ENCODE measurements around the gene ARID5B. TPM values are rescaled to one million over a fixed set of nuclear protein-coding genes. Genes with fewer than 3 reads are reported as not detected.
A peak's percentile ranks its signal among the peaks of the same experiment; 100 is the strongest.

The ARID5B gene
- total and polyA plus RNA-seq, 2 donors (not counting 1 experiment from before 2014, with no cell fraction given): 22.4 to 237 TPM

- peaks cover 63% of the 10 kb centered on the region for H3K4me1 Mint-ChIP-seq
- CTCF ChIA-PET: interaction anchor here (1.2 to 2.4 kb wide), 4 partner anchors 10 to 17 kb away, joined by 3 to 7 read pairs (median 4); no protein-coding TSS in a partner anchor
Observed at GRCh38 chr10:61923210-61923949, 21.9 kb downstream of the ARID5B start.

DNA sequence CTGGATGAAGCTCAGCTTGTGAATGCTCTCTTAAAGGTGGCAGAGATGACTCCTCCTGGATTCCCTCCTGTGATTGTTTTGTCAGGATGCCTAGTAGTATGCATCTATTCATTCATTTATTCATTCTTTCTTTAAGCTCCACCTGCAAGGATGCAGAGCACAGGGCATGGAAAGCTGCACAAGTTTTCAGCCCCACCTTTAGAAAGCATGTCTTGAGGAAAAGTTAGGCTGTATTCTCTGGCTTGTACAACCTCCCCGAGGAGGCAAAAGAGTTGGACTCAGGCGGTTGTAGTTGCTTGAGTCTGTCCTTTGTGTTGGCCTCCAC lies 22.4 kb downstream of the ARID5B start:
- DNase-seq: no peak
- no peak overlapping the region for H3K4me2 ChIP-seq (replicated peaks; ENCODE audit: low read depth, low read length, poor library complexity, severe bottlenecking)
- H4K20me1 ChIP-seq (ENCODE audit: control insufficient read depth, insufficient read depth, low read length, poor library complexity, severe bottlenecking): peaks cover 37% of the 10 kb centered on the region
- H3K36me3 ChIP-seq (replicated peaks in 1 of 2; ENCODE audit: control extremely low read depth in 1 of 2, control insufficient read depth in 1 of 2, extremely low read depth in 1 of 2, insufficient read depth in 2 of 2, low read length in 1 of 2): peaks cover 1 to 64% of the 10 kb centered on the region in 2 experiments
- no peak overlapping the region for H3K4me3 Mint-ChIP-seq
- no peak overlapping the region for H3K4me3 ChIP-seq (ENCODE audit: control extremely low read depth in 1 of 5, extremely low read depth in 1 of 5, insufficient read depth in 1 of 5, low read depth in 2 of 5, low read length in 4 of 5)
- ChIA-PET CTCF (interaction anchor here (1.2 to 2.4 kb wide), 4 partner anchors 10 to 17 kb away, joined by 3 to 7 read pairs (median 4); no protein-coding TSS in a partner anchor), POLR2A (interaction anchor here (1.6 kb wide), 1 partner anchor 10 kb away, joined by 3 read pairs; no protein-coding TSS in a partner anchor)
- 93% methylated on average over 2 of the region's 2 CpGs for WGBS (ENCODE audit: insufficient coverage)
- H3K27me3 Mint-ChIP-seq: no peaks in the 10 kb centered on the region
- peak overlapping the region; percentile 69 for H3K27ac Mint-ChIP-seq
- no peak overlapping the region for H2AFZ ChIP-seq (ENCODE audit: insufficient read depth, low read depth, low read length, poor library complexity, severe bottlenecking)
- H3K4me1 Mint-ChIP-seq: peaks cover 64% of the 10 kb centered on the region
- no peaks in the 10 kb centered on the region for H3K27me3 ChIP-seq (replicated peaks in 1 of 4; ENCODE audit: control extremely low read depth in 1 of 4, control insufficient read depth in 3 of 4, insufficient read depth in 4 of 4, low read length in 3 of 4)
- H3K27ac ChIP-seq (ENCODE audit: low read length in 2 of 2): peak overlapping the region in 1 of 2 donors; percentile 37
- H3K79me2 ChIP-seq (ENCODE audit: control insufficient read depth, insufficient read depth, low read length): peaks cover 100% of the 10 kb centered on the region
- ATAC-seq (ENCODE audit: low read depth): no peak
- peaks cover 19 to 20% of the 10 kb centered on the region in 2 donors for H3K4me1 ChIP-seq (ENCODE audit: control insufficient read depth in 2 of 2, insufficient read depth in 2 of 2, low read length in 2 of 2)
- no peaks in the 10 kb centered on the region for H3K9me3 Mint-ChIP-seq (ENCODE audit: insufficient read depth)
- intact Hi-C loops (cut with micrococcal nuclease): no loop called here
- no peaks in the 10 kb centered on the region for H3K9me3 ChIP-seq (ENCODE audit: control extremely low read depth in 1 of 3, control insufficient read depth in 2 of 3, insufficient read depth in 1 of 3, low read length in 2 of 3)
- no peak overlapping the region for H3K9ac ChIP-seq (ENCODE audit: low read length)
- TF ChIP-seq, protein P1, sequence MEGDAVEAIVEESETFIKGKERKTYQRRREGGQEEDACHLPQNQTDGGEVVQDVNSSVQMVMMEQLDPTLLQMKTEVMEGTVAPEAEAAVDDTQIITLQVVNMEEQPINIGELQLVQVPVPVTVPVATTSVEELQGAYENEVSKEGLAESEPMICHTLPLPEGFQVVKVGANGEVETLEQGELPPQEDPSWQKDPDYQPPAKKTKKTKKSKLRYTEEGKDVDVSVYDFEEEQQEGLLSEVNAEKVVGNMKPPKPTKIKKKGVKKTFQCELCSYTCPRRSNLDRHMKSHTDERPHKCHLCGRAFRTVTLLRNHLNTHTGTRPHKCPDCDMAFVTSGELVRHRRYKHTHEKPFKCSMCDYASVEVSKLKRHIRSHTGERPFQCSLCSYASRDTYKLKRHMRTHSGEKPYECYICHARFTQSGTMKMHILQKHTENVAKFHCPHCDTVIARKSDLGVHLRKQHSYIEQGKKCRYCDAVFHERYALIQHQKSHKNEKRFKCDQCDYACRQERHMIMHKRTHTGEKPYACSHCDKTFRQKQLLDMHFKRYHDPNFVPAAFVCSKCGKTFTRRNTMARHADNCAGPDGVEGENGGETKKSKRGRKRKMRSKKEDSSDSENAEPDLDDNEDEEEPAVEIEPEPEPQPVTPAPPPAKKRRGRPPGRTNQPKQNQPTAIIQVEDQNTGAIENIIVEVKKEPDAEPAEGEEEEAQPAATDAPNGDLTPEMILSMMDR (IDR thresholded peaks at IDR 0.05): no peak
- TF ChIP-seq EZH2 (IDR thresholded peaks at IDR 0.05; ENCODE audit: borderline replicate concordance, insufficient read depth, low read depth, low read length, poor library complexity, severe bottlenecking): no peak

More at GRCh38 chr10:61923210-61923949, 21.9 kb downstream of the ARID5B start:
- H3K4me2 ChIP-seq (replicated peaks; ENCODE audit: low read depth, low read length, poor library complexity, severe bottlenecking): no peak overlapping the region
- H2AFZ ChIP-seq (ENCODE audit: insufficient read depth, low read depth, low read length, poor library complexity, severe bottlenecking): no peak overlapping the region
- H3K36me3 ChIP-seq (replicated peaks in 1 of 2; ENCODE audit: control extremely low read depth in 1 of 2, control insufficient read depth in 1 of 2, extremely low read depth in 1 of 2, insufficient read depth in 2 of 2, low read length in 1 of 2): peaks cover 0 to 59% of the 10 kb centered on the region in 2 experiments
- TF ChIP-seq, protein P1 (IDR thresholded peaks at IDR 0.05): no peak
- no peak for TF ChIP-seq EZH2 (IDR thresholded peaks at IDR 0.05; ENCODE audit: borderline replicate concordance, insufficient read depth, low read depth, low read length, poor library complexity, severe bottlenecking)
- Mint-ChIP-seq H3K27ac (peak overlapping the region; percentile 69), H3K4me3 (no peak overlapping the region), H3K27me3 (no peaks in the 10 kb centered on the region), H3K9me3 (ENCODE audit: insufficient read depth) (no peaks in the 10 kb centered on the region)
- H3K9me3 ChIP-seq (ENCODE audit: control extremely low read depth in 1 of 3, control insufficient read depth in 2 of 3, insufficient read depth in 1 of 3, low read length in 2 of 3): peaks cover 0 to 4% (median 1%) of the 10 kb centered on the region in 3 donors
- H3K9ac ChIP-seq (ENCODE audit: low read length): no peak overlapping the region
- H3K27ac ChIP-seq (ENCODE audit: low read length in 2 of 2): peak overlapping the region in 1 of 2 donors; percentile 56
- H3K27me3 ChIP-seq (replicated peaks in 1 of 4; ENCODE audit: control extremely low read depth in 1 of 4, control insufficient read depth in 3 of 4, insufficient read depth in 4 of 4, low read length in 3 of 4): no peaks in the 10 kb centered on the region
- WGBS (ENCODE audit: insufficient coverage): 100% methylated on average over 1 of the region's 6 CpGs
- peaks cover 42% of the 10 kb centered on the region for H4K20me1 ChIP-seq (ENCODE audit: control insufficient read depth, insufficient read depth, low read length, poor library complexity, severe bottlenecking)
- POLR2A ChIA-PET: interaction anchor here (1.6 kb wide), 1 partner anchor 10 kb away, joined by 3 read pairs; no protein-coding TSS in a partner anchor
- H3K4me1 ChIP-seq (ENCODE audit: control insufficient read depth in 2 of 2, insufficient read depth in 2 of 2, low read length in 2 of 2): peaks cover 17 to 22% of the 10 kb centered on the region in 2 donors
- no peak for DNase-seq
- no peak for ATAC-seq (ENCODE audit: low read depth)
- no peak overlapping the region for H3K4me3 ChIP-seq (ENCODE audit: control extremely low read depth in 1 of 5, extremely low read depth in 1 of 5, insufficient read depth in 1 of 5, low read depth in 2 of 5, low read length in 4 of 5)
- intact Hi-C loops (cut with micrococcal nuclease): no loop called here
- peaks cover 100% of the 10 kb centered on the region for H3K79me2 ChIP-seq (ENCODE audit: control insufficient read depth, insufficient read depth, low read length)

Measured in B cell (primary cell).